Measurements from ENCODE around the gene PRPH2. TPM values are rescaled to one million over a fixed set of nuclear protein-coding genes. Genes with fewer than 3 reads are reported as not detected.

The PRPH2 gene
- total RNA-seq, 1 experiment from 2014 or later: not detected

GRCh38 chr6:42708096-42708495 is 14.3 kb downstream of the PRPH2 start:
- H3K79me2 ChIP-seq (ENCODE audit: low read depth): no peaks in the 10 kb centered on the region
- ChIA-PET POLR2A (ENCODE audit: unreplicated experiment) (no interaction called here), CTCF (no interaction called here)
- H3F3A ChIP-seq (ENCODE audit: insufficient read depth, low read depth): no peaks in the 10 kb centered on the region
- intact Hi-C loops (cut with micrococcal nuclease; ENCODE audit: unreplicated experiment): no loop called here
- TF ChIP-seq EZH2 (IDR thresholded peaks at IDR 0.05; ENCODE audit: low read depth): no peak
- H3K36me3 ChIP-seq (ENCODE audit: low read depth): no peaks in the 10 kb centered on the region
- no peaks in the 10 kb centered on the region for H3K9me2 ChIP-seq (ENCODE audit: insufficient read depth)
- BruUV-seq (replicated peaks): no TSS peak
- H3K4me2 ChIP-seq: no peak overlapping the region
- H3K4me1 ChIP-seq (replicated peaks; ENCODE audit: insufficient read depth): no peaks in the 10 kb centered on the region
- peaks cover 5% of the 10 kb centered on the region; the same call in 1 of the 2 replicates for H3K9me3 ChIP-seq (ENCODE audit: insufficient read depth, low read depth)
- no peaks in the 10 kb centered on the region for H3K27me3 ChIP-seq (ENCODE audit: insufficient read depth, low read depth)
- H2AFZ ChIP-seq: no peak overlapping the region
- no peaks in the 10 kb centered on the region for H4K20me1 ChIP-seq (ENCODE audit: insufficient read depth)
- DNase-seq: no peak
- no peak overlapping the region for H3K4me3 ChIP-seq
- H3K27ac ChIP-seq: no peak overlapping the region

DNA sequence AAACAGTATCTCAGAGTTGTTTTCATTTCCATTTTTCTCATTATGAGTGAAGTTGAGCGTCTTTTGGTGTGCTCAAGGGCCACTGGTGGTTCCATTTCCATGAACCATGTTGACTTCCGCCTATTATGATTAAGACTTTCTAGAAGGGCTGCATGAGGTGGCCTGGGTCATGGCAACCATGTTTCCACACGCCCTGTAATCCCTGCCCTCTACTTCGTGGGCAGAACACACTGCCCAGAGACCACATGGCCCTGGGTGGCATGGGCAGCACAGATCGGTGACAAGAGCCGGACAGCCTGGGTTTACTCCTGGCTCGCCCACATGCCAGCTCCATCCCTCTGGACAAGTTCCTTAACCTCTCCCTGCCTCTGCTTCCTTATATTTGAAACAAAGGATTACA is 14.8 kb downstream of the PRPH2 start:
- Histone ChIP-seq H3K36me3 (ENCODE audit: low read depth) (no peaks in the 10 kb centered on the region), H3K79me2 (ENCODE audit: low read depth) (no peaks in the 10 kb centered on the region), H3K9me2 (ENCODE audit: insufficient read depth) (no peaks in the 10 kb centered on the region), H3K4me3 (no peak overlapping the region), H3K4me2 (no peak overlapping the region), H2AFZ (no peak overlapping the region), H3K9me3 (ENCODE audit: insufficient read depth, low read depth) (peaks cover 5% of the 10 kb centered on the region; the same call in 1 of the 2 replicates), H3F3A (ENCODE audit: insufficient read depth, low read depth) (no peaks in the 10 kb centered on the region), H3K4me1 (replicated peaks; ENCODE audit: insufficient read depth) (no peaks in the 10 kb centered on the region), H4K20me1 (ENCODE audit: insufficient read depth) (no peaks in the 10 kb centered on the region), H3K27ac (no peak overlapping the region), H3K27me3 (ENCODE audit: insufficient read depth, low read depth) (no peaks in the 10 kb centered on the region)
- POLR2A ChIA-PET (ENCODE audit: unreplicated experiment): no interaction called here
- no peak for TF ChIP-seq CTCF (conservative IDR thresholded peaks at IDR 0.05)
- TF ChIP-seq EZH2 (IDR thresholded peaks at IDR 0.05; ENCODE audit: low read depth): no peak
- intact Hi-C loops (cut with micrococcal nuclease; ENCODE audit: unreplicated experiment): no loop called here
- CTCF ChIA-PET: no interaction called here
- DNase-seq: no peak
- no TSS peak for BruUV-seq (replicated peaks)

- intact Hi-C loops (cut with micrococcal nuclease; ENCODE audit: unreplicated experiment): no loop called here
- BruUV-seq (replicated peaks): no TSS peak
- H3K27ac ChIP-seq: no peak overlapping the region
- no peaks in the 10 kb centered on the region for H3K9me2 ChIP-seq (ENCODE audit: insufficient read depth)
- DNase-seq: peak in 1 of 2 experiments; percentile 42
- no peaks in the 10 kb centered on the region for H3K79me2 ChIP-seq (ENCODE audit: low read depth)
- H3F3A ChIP-seq (ENCODE audit: insufficient read depth, low read depth): no peaks in the 10 kb centered on the region
- no peaks in the 10 kb centered on the region for H3K36me3 ChIP-seq (ENCODE audit: low read depth)
- no peaks in the 10 kb centered on the region for H3K9me3 ChIP-seq (ENCODE audit: insufficient read depth, low read depth)
- TF ChIP-seq EZH2 (IDR thresholded peaks at IDR 0.05; ENCODE audit: low read depth) (no peak), CTCF (conservative IDR thresholded peaks at IDR 0.05) (no peak)
- H4K20me1 ChIP-seq (ENCODE audit: insufficient read depth): no peaks in the 10 kb centered on the region
- no peak overlapping the region for H3K4me3 ChIP-seq
- H3K4me1 ChIP-seq (replicated peaks; ENCODE audit: insufficient read depth): no peaks in the 10 kb centered on the region
- no peaks in the 10 kb centered on the region for H3K27me3 ChIP-seq (ENCODE audit: insufficient read depth, low read depth)
- ChIA-PET CTCF (interaction anchor here (0.6 kb wide), 1 partner anchor 159 kb away, joined by 5 read pairs; no protein-coding TSS in a partner anchor), POLR2A (ENCODE audit: unreplicated experiment) (no interaction called here)
- H2AFZ ChIP-seq: no peak overlapping the region
- H3K4me2 ChIP-seq: no peak overlapping the region
These were observed 17.4 kb downstream of the PRPH2 start for GRCh38 chr6:42704937-42705374.

Data from PC-9 (cell line).